IMR-90 (cell line): ENCODE results near the gene PLCB3. TPM values are rescaled to one million over a fixed set of nuclear protein-coding genes. Genes with fewer than 3 reads are reported as not detected.

Experiments used
- ATAC-seq: fragments of 200-7000 bp; cut with Tn5 transposase; 2 replicates; pipeline ENCODE4 v1.9.1; 2020; ENCODE audit warnings: low read depth, mild to moderate bottlenecking, moderate library complexity
- BruUV-seq: library from RNA; stranded (reverse); fragments of 400-500 nt; replicated peaks from 2 replicates; lab custom pipeline; 2021; lab: Mats Ljungman, UMichigan
- CTCF ChIA-PET: fragments of 300-600 bp; formaldehyde crosslinking; extraction: SDS; loops from one replicate; lab custom pipeline; 2021; ENCODE audit warnings: antibody characterized with exemption; lab: Yijun Ruan, JAX
- POLR2A ChIA-PET: fragments of 300-600 bp; sonication (Branson Sonifier 250); formaldehyde crosslinking; loops from one replicate; lab custom pipeline; 2022; ENCODE audit warnings: antibody characterized with exemption; ENCODE audit not compliant: unreplicated experiment; lab: Charles Lee
- DNase-seq: peaks from one replicate; pipeline ENCODE4 v3.0.0; 2013
- H2AFZ ChIP-seq: replicated peaks from 2 replicates; pipeline ENCODE3; 2013; ENCODE audit warnings: low read length, mild to moderate bottlenecking; ENCODE audit not compliant: poor library complexity
- H2AK5ac ChIP-seq: 2 replicates; pipeline ENCODE4 v1.6.1; 2013; ENCODE audit warnings: low read depth, low read length, inconsistent platforms
- H2AK9ac ChIP-seq: replicated peaks from 2 replicates; pipeline ENCODE3; 2013; ENCODE audit warnings: mild to moderate bottlenecking, low read depth, low read length, moderate library complexity; ENCODE audit not compliant: poor library complexity
- H2BK120ac ChIP-seq: 2 replicates; pipeline ENCODE4 v1.6.1; 2013; ENCODE audit warnings: low read depth, low read length, inconsistent platforms
- H2BK15ac ChIP-seq: 3 replicates; pipeline ENCODE4 v1.6.1; 2013; ENCODE audit warnings: low read depth, low read length, inconsistent platforms
- H2BK20ac ChIP-seq: 2 replicates; pipeline ENCODE4 v1.6.1; 2013; ENCODE audit warnings: low read depth, mild to moderate bottlenecking, inconsistent platforms, low read length, moderate library complexity
- H2BK5ac ChIP-seq: 2 replicates; pipeline ENCODE4 v1.6.1; 2013; ENCODE audit warnings: mild to moderate bottlenecking, low read depth, low read length, inconsistent platforms; ENCODE audit not compliant: poor library complexity, severe bottlenecking
- H3K14ac ChIP-seq: replicated peaks from 2 replicates; pipeline ENCODE4 v1.6.1; 2013; ENCODE audit warnings: low read depth, low read length, inconsistent platforms
- H3K18ac ChIP-seq: 2 replicates; pipeline ENCODE4 v1.6.1; 2013; ENCODE audit warnings: low read depth, low read length, control low read depth
- H3K23ac ChIP-seq: 2 replicates; pipeline ENCODE4 v1.6.1; 2013; ENCODE audit warnings: low read depth, low read length, inconsistent platforms
- H3K27ac ChIP-seq: 2 replicates; pipeline ENCODE4 v1.5.1; 2013; ENCODE audit warnings: mild to moderate bottlenecking, control low read depth, low read length; ENCODE audit not compliant: insufficient read depth
- H3K27me3 ChIP-seq: 2 replicates; pipeline ENCODE4 v1.6.1; 2013; ENCODE audit warnings: low read length; ENCODE audit not compliant: control insufficient read depth, insufficient read depth
- H3K36me3 ChIP-seq: 2 replicates; pipeline ENCODE4 v1.6.1; 2013; ENCODE audit warnings: low read length, mixed read lengths; ENCODE audit not compliant: control insufficient read depth, insufficient read depth
- H3K4ac ChIP-seq: 2 replicates; pipeline ENCODE4 v1.6.1; 2013; ENCODE audit warnings: low read depth, low read length, inconsistent platforms
- H3K4me1 ChIP-seq: 2 replicates; pipeline ENCODE4 v1.6.1; 2013; ENCODE audit warnings: low read length, mixed read lengths; ENCODE audit not compliant: control insufficient read depth, insufficient read depth
- H3K4me2 ChIP-seq: 2 replicates; pipeline ENCODE4 v1.6.1; 2013; ENCODE audit warnings: low read depth, mild to moderate bottlenecking, control low read depth, low read length, moderate library complexity
- H3K4me3 ChIP-seq: 2 replicates; pipeline ENCODE4 v1.5.1; 2013; ENCODE audit warnings: low read depth, mild to moderate bottlenecking, control low read depth, low read length, moderate library complexity; ENCODE audit not compliant: insufficient read depth
- H3K56ac ChIP-seq: 2 replicates; pipeline ENCODE4 v1.6.1; 2013; ENCODE audit warnings: low read length, inconsistent platforms; ENCODE audit not compliant: insufficient read depth; ENCODE audit errors: extremely low read depth
- H3K79me1 ChIP-seq, 2 experiments: 2 replicates each; pipeline ENCODE4 v1.6.1; 2013; ENCODE audit warnings: low read length in 2 of 2, inconsistent platforms in 1 of 2, low read depth in 1 of 2
- H3K9ac ChIP-seq: 2 replicates; pipeline ENCODE4 v1.6.1; 2013; ENCODE audit warnings: low read depth, low read length, control low read depth
- H3K9me1 ChIP-seq: 2 replicates; pipeline ENCODE4 v1.6.1; 2013; ENCODE audit warnings: low read length, inconsistent platforms; ENCODE audit not compliant: insufficient read depth
- H3K9me3 ChIP-seq: 2 replicates; pipeline ENCODE4 v1.6.1; 2013; ENCODE audit warnings: low read length; ENCODE audit not compliant: control insufficient read depth, insufficient read depth
- H4K20me1 ChIP-seq: 2 replicates; pipeline ENCODE4 v1.6.1; 2013; ENCODE audit warnings: low read length, inconsistent platforms; ENCODE audit not compliant: insufficient read depth
- H4K5ac ChIP-seq: 2 replicates; pipeline ENCODE4 v1.6.1; 2013; ENCODE audit warnings: mild to moderate bottlenecking, low read depth, low read length, control low read depth
- H4K8ac ChIP-seq, 2 experiments: 2 replicates each; pipeline ENCODE4 v1.6.1; 2013; ENCODE audit warnings: low read depth in 2 of 2, low read length in 2 of 2, control low read depth in 1 of 2, inconsistent platforms in 1 of 2
- H4K91ac ChIP-seq: 2 replicates; pipeline ENCODE4 v1.6.1; 2013; ENCODE audit warnings: low read depth, low read length, inconsistent platforms; ENCODE audit not compliant: insufficient read depth
- CEBPB ChIP-seq: IDR thresholded peaks from 2 replicates; pipeline ENCODE4 v1.6.1; 2012; ENCODE audit warnings: low read depth, low read length, improper control_type of control experiment
- MXI1 ChIP-seq: IDR thresholded peaks from 2 replicates; pipeline ENCODE4 v1.6.1; 2012; ENCODE audit warnings: low read depth, mild to moderate bottlenecking, low read length, moderate library complexity, borderline replicate concordance
- SMC3 ChIP-seq: fragments of 150-350 bp; IDR thresholded peaks from 2 replicates; pipeline ENCODE4 v1.6.1; 2016; ENCODE audit warnings: low read depth, mild to moderate bottlenecking, antibody characterized with exemption, low read length, moderate library complexity
- WGBS, 2 experiments: methylation state at CpG; one replicate each; pipeline versions ENCODE4 v1.1.5 to v1.1.7; 2013; ENCODE audit warnings: missing lambda C conversion rate in 2 of 2; ENCODE audit not compliant: insufficient read length in 1 of 2; ENCODE audit errors: extremely low coverage in 2 of 2; 5-methylcytosine and 5-hydroxymethylcytosine counted together
- dilution Hi-C: fragments of 300-500 bp; cut with HindIII; formaldehyde crosslinking; loops from one replicate; pipeline ENCODE4 v1.14.3; 2018; ENCODE audit warnings: low sequenced_read_pairs; ENCODE audit not compliant: unreplicated experiment
- in situ Hi-C: fragments of 300-500 bp; cut with MboI; formaldehyde crosslinking; loops from 3 replicates; pipeline ENCODE4 v1.14.3; 2019; ENCODE audit warnings: low sequenced_read_pairs, inconsistent platforms, mixed read lengths
- intact Hi-C: fragments of 100-400 bp; cut with micrococcal nuclease; formaldehyde crosslinking; loops from 2 replicates; pipeline ENCODE4 v1.10.0; 2022
- polyA plus RNA-seq, 3 experiments: library from polyadenylated mRNA; depleted of rRNA; stranded (reverse); fragments of >200 nt; gene quantifications; 2 replicates each; pipeline ENCODE4 v1.2.3, GENCODE V29; 2012; ENCODE audit warnings: low replicate concordance in 1 of 3
- total RNA-seq: library from RNA; depleted of rRNA; stranded (reverse); fragments of >200 nt; gene quantifications from 2 replicates; pipeline ENCODE4 v1.2.3, GENCODE V29; 2012

Gene PLCB3
- total and polyA plus RNA-seq, 2 of the 4 experiments (the other 2 are of a cell fraction), result 23.9 to 24.9 TPM

DNA sequence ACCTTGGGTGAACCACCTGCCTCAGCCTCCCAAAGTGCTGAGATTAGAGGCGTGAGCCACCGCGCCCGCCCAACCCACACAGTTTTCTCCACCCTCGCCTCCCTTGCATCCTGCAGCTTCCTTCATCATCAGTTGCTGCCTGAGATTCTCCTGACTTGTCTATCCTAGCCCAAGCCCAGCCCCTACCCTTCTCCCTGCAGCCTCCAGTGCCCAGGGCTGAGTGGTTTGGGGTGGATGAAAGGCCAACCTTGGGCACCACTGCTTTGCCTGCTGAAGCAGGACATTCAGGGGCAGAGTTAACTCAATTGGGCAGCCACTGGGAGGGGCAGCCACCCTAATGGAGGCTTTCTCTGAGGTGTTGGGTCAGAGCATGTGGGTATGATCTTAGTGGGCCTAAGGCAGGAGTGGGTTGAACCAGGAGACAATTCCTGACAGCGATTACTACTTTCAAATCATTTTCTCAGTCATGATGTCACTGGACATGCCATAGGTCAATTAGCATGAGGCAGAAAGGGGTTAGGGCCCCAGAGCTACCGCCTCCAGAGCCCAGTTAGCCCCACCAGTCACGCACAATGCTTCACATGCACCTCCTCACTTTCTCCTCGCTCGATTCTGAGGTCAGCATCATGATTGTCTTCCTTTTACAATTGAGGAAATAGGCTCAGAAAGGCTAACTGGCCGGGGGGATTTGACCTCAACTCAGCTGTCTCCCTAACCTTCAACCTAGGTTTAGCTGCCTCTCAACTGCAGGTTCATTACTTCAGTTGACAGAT is 11.5 kb upstream of the PLCB3 start:
- no peak overlapping the region for H2BK20ac ChIP-seq
- H4K8ac ChIP-seq, result peak overlapping the region; percentile 96 to 99
- H4K5ac ChIP-seq, result peak overlapping the region; percentile 90
- H3K9me1 ChIP-seq, result peaks cover 14% of the 10 kb centered on the region
- peaks cover 31% of the 10 kb centered on the region for H3K36me3 ChIP-seq
- no TSS peak for BruUV-seq
- ChIA-PET CTCF (no interaction called here), POLR2A (no interaction called here)
- H3K79me1 ChIP-seq, result peaks cover 30 to 50% of the 10 kb centered on the region in 2 experiments; a peak in 3 of 4 replicates
- ATAC-seq, result no peak
- peaks cover 14% of the 10 kb centered on the region for H3K4me1 ChIP-seq
- peak overlapping the region; percentile 1; the same call in 1 of the 2 replicates for H2BK120ac ChIP-seq
- H3K27me3 ChIP-seq, result no peaks in the 10 kb centered on the region
- peak overlapping the region; percentile 85 for H3K27ac ChIP-seq
- H3K23ac ChIP-seq, result 0 out of 2 replicates have a peak overlapping the region, but pooled peaks have one; percentile 61
- H2AFZ ChIP-seq, result no peak overlapping the region
- H4K91ac ChIP-seq, result peak overlapping the region; percentile 74
- H3K56ac ChIP-seq, result no peak overlapping the region
- H2AK9ac ChIP-seq, result peak overlapping the region; percentile 81
- 100% methylated on average over 2 of the region's 11 CpGs; no CpG with 5 or more reads in 1 of the 2 experiments for WGBS, 2 experiments
- peak overlapping the region; percentile 73 for H2AK5ac ChIP-seq
- H2BK15ac ChIP-seq, result peak overlapping the region; percentile 12; the same call in 2 of the 3 replicates
- peak overlapping the region; percentile 81 for H3K4me2 ChIP-seq
- peak overlapping the region; percentile 77 for H2BK5ac ChIP-seq
- H3K4me3 ChIP-seq, result no peak overlapping the region
- H3K9me3 ChIP-seq, result no peaks in the 10 kb centered on the region
- dilution Hi-C loops (no loop called here), intact Hi-C loops (loop anchor here (2.0 kb wide), 1 partner anchor 53 kb away; the partner anchor contains the start of gene STIP1), in situ Hi-C loops (no loop called here)
- H4K20me1 ChIP-seq, result peaks cover 13% of the 10 kb centered on the region
- DNase-seq, result no peak
- no peak overlapping the region for H3K18ac ChIP-seq
- TF ChIP-seq SMC3 (no peak), MXI1 (0 out of 2 replicates have a peak, but pooled peaks have one; percentile 9), CEBPB (no peak)
- peak overlapping the region; percentile 79 for H3K14ac ChIP-seq
- H3K9ac ChIP-seq, result peak overlapping the region; percentile 74
- peak overlapping the region; percentile 94 for H3K4ac ChIP-seq
